ENCODE results near the gene C14orf119. TPM values are rescaled to one million over a fixed set of nuclear protein-coding genes. Genes with fewer than 3 reads are reported as not detected.
A peak's percentile ranks its signal among the peaks of the same experiment; 100 is the strongest.

C14orf119 gene
- total and polyA plus RNA-seq, 9 of the 15 experiments (the other 6 are each of a cell fraction or from before 2014, with no cell fraction given), result 36.7 to 251 (median 51.8) TPM

GRCh38 chr14:23071244-23071920, 23.9 kb upstream of the C14orf119 start (continued):
- TF ChIP-seq ZNF561 (CRISPR knock-in tag; conservative IDR thresholded peaks at IDR 0.05) (no peak), ZNF707 (CRISPR knock-in tag; conservative IDR thresholded peaks at IDR 0.05) (no peak), ATF4 (CRISPR knock-in tag; IDR thresholded peaks at IDR 0.05) (no peak), ATF6 (CRISPR knock-in tag; IDR thresholded peaks at IDR 0.05) (no peak), POLR3A (IDR thresholded peaks at IDR 0.05; ENCODE audit: borderline replicate concordance, extremely low read depth, insufficient read depth, insufficient read length) (no peak), SIRT6 (IDR thresholded peaks at IDR 0.05; ENCODE audit: low read depth, low read length) (no peak), RBM17 (IDR thresholded peaks at IDR 0.05; ENCODE audit: borderline replicate concordance, low read depth, low read length) (no peak), FOXK1 (CRISPR knock-in tag; IDR thresholded peaks at IDR 0.05; ENCODE audit: borderline replicate concordance) (no peak), EGR1 (conservative IDR thresholded peaks at IDR 0.05) (0 out of 2 replicates have a peak, but pooled peaks have one; percentile 5), MECOM (CRISPR knock-in tag; IDR thresholded peaks at IDR 0.05) (no peak), SMAD3 (CRISPR knock-in tag; conservative IDR thresholded peaks at IDR 0.05) (0 out of 2 replicates have a peak, but pooled peaks have one; percentile 4), POU5F1 (IDR thresholded peaks at IDR 0.05; ENCODE audit: borderline replicate concordance, low read depth, low read length, partially characterized antibody) (no peak), MED1 (CRISPR knock-in tag; IDR thresholded peaks at IDR 0.05; ENCODE audit: borderline replicate concordance) (no peak), PRPF4 (IDR thresholded peaks at IDR 0.05; ENCODE audit: insufficient read depth, low read depth, low read length, poor library complexity, severe bottlenecking) (no peak), COPS2 (conservative IDR thresholded peaks at IDR 0.05) (no peak; the same call in 1 of the 2 replicates), MYC (IDR thresholded peaks at IDR 0.05; ENCODE audit: low read depth, low read length) (peak; percentile 46; the same call in 1 of the 2 replicates), MYC (CRISPR knock-in tag; IDR thresholded peaks at IDR 0.05; ENCODE audit: borderline replicate concordance, low read depth) (no peak; the same call in 1 of the 2 replicates), NR0B1 (IDR thresholded peaks at IDR 0.05; ENCODE audit: partially characterized antibody) (no peak), E2F6 (IDR thresholded peaks at IDR 0.05; ENCODE audit: borderline replicate concordance in 1 of 2, extremely low read depth in 1 of 2, insufficient read depth in 1 of 2, insufficient read length in 1 of 2, low read depth in 1 of 2, low read length in 1 of 2, poor library complexity in 1 of 2, severe bottlenecking in 1 of 2) (no peak), TSC22D4 (tag; IDR thresholded peaks at IDR 0.05) (no peak), NR1H2 (CRISPR knock-in tag; IDR thresholded peaks at IDR 0.05) (no peak), MCM2 (IDR thresholded peaks at IDR 0.05; ENCODE audit: low read depth) (no peak)

Data from K562 (cell line).